HG03159 (cell line): ENCODE measurements around the gene TAF1D.
"Not testable (repeated sequence)": the region's sequence is repeated elsewhere in the genome, so short reads cannot be mapped to it uniquely, and the experiment has no call there.

ENCODE experiments used
- ATAC-seq: cut with Tn5 transposase; IDR thresholded peaks from one replicate; pipeline ENCODE4 v1.9.1; 2021; ENCODE audit warnings: mild to moderate bottlenecking, moderate library complexity; ENCODE audit not compliant: unreplicated experiment

The TAF1D gene

GRCh38 chr11:93751001-93751400 lies 9.7 kb upstream of the TAF1D start:
- no peak for ATAC-seq

GRCh38 chr11:93747122-93747521 lies 5.8 kb upstream of the TAF1D start:
- ATAC-seq, result peak; percentile 89

- no peak for ATAC-seq
These were observed 4.8 kb upstream of the TAF1D start for GRCh38 chr11:93746101-93746500.

- ATAC-seq, result not testable (repeated sequence)
These were observed 3.9 kb upstream of the TAF1D start for GRCh38 chr11:93745005-93745755.

- no peak for ATAC-seq
These were observed 3.3 kb upstream of the TAF1D start for GRCh38 chr11:93744669-93745004.

GRCh38 chr11:93743291-93743690 lies 2.0 kb upstream of the TAF1D start:
- no peak for ATAC-seq

- ATAC-seq, result peak; percentile 3
These were observed 559 bp upstream of the TAF1D start for GRCh38 chr11:93741882-93742226.

GRCh38 chr11:93740730-93741093 lies 583 bp downstream of the TAF1D start:
- peak; percentile 34 for ATAC-seq

- ATAC-seq, result no peak
These were observed 1.1 kb downstream of the TAF1D start for GRCh38 chr11:93740031-93740729.

GRCh38 chr11:93738647-93739081 lies 2.6 kb downstream of the TAF1D start:
- no peak for ATAC-seq

- ATAC-seq, result no peak
These were observed 3.2 kb downstream of the TAF1D start for GRCh38 chr11:93737904-93738612.

- ATAC-seq, result no peak
These were observed 5.2 kb downstream of the TAF1D start for GRCh38 chr11:93736129-93736528.

GRCh38 chr11:93735627-93736026 lies 5.7 kb downstream of the TAF1D start:
- ATAC-seq, result no peak

- ATAC-seq, result no peak
These were observed 6.7 kb downstream of the TAF1D start for GRCh38 chr11:93734427-93735222.

- no peak for ATAC-seq
These were observed 7.8 kb downstream of the TAF1D start for GRCh38 chr11:93733474-93733873.

GRCh38 chr11:93732237-93732892 lies 8.9 kb downstream of the TAF1D start:
- ATAC-seq, result no peak

- no peak for ATAC-seq
These were observed 10.9 kb downstream of the TAF1D start for GRCh38 chr11:93730108-93731107.

- ATAC-seq, result no peak
These were observed 12.1 kb downstream of the TAF1D start for GRCh38 chr11:93729129-93729616.

GRCh38 chr11:93728792-93729128 lies 12.5 kb downstream of the TAF1D start:
- ATAC-seq, result no peak
